HG02840 (cell line): ENCODE measurements around the gene GPR55.

Experiments used
- ATAC-seq: cut with Tn5 transposase; IDR thresholded peaks from one replicate; pipeline ENCODE4 v1.9.1; 2021; ENCODE audit warnings: mild to moderate bottlenecking, moderate library complexity, moderate number of reproducible peaks; ENCODE audit not compliant: unreplicated experiment, low FRiP score

The GPR55 gene

DNA sequence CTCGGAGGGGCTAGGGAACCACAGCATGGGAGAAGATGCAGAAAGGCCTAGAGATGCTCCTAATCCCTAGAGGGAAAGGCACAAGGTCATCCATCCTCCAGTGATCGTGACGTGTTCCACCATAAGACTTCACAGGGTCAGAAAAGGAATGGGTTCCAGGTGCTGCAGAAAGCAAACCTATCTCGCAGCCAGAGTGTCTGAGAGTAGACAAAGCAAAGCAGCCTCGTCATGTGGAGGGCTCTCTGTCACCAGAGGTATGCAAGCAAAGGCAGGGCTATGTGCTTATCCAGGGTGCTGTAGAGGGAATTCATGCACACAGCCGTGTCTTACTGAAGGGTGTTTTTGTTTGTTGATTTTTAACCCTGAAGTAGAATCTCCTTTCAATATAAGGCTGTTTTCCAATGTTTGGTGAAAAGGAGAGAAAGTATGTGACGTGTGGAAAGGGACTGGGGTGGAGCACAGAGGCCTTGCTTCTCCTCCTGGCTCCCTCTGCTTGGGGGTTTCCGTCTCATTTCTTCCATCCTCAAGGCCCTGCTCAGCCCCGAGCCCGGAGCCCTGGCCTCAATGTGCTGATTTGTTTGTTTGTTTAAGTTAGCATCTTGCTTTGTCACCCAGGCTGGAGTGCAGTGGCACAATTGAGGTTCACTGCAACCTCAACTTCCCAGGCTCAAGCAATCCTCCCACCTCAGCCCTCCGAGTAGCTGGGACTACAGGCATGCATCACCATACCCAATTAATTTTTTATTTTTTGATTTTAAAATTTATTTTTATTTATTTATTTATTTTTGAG lies 3.0 kb downstream of the GPR55 start:
- ATAC-seq, result no peak

DNA sequence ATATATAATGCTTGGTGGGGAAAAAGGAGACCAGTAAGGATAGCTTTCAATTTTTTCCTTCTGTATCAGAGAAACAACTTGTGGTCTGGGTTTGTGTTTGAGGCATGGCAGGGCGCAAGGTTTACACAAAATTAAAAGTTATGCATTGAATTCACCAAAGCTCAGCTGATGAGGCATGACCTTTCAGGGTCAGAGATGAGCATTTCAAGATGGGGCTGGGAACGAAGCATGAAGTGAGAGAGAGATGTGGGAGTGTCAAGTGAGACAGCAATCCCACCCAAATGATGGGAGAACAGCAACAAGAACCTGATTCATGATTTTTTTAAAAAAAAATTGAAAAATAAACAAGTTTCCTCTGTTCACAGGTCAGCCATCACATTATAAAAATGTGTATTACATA lies 4.9 kb downstream of the GPR55 start:
- no peak for ATAC-seq

DNA sequence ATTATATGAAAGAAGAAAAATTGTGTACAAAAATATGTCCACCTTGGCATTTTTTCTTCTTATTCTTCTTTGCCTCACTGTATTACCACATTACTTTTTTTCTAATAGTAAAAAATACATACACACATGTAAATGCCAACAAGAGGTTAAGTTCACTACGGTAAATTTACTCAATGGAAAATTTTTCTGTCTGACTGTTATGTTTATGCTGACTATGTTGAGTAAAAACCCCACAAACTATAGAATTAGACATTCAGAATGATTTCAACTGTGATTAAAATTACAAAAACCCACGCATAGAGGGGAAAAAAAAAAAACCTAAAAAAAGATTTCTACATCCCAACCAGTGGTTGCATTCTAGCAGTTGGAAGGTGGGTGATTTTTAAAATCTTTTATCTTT lies 5.4 kb downstream of the GPR55 start:
- ATAC-seq, result no peak

DNA sequence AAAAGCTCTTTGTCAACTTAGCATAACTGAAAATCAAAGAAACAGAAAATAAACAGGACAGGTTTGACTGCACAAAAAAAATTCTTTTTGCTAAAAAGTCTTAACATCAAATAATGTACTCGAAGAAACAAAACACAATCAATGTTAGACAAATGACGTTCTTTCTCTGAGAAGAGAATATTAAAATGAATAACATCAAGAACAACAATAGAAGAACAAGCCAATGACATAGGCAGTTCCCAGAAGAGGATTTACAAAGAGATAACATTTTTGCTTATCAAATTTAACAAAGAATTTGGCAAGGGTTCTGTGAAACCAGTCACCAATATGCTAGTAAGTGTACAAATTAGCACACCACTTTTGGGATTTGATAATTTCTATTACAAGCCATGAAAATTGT lies 5.8 kb downstream of the GPR55 start:
- no peak for ATAC-seq

DNA sequence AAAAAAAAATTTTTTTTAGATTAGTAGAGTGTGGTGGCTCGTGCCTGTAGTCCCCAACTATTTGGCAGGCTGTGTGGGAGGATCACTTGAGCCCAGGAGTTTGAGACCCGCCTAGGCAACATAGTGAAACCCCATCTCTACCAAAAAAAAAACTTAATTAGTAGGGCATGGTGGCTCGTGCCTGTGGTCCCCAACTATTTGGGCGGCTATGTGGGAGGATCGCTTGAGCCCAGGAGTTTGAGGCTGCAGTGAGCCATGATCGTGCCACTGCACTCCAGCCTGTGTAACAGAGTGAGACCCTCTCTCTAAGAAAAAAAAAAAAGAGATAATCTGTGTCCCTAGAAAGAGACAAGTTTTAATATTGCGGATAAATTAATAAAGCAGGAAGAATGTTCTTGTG lies 8.8 kb downstream of the GPR55 start:
- no peak for ATAC-seq

DNA sequence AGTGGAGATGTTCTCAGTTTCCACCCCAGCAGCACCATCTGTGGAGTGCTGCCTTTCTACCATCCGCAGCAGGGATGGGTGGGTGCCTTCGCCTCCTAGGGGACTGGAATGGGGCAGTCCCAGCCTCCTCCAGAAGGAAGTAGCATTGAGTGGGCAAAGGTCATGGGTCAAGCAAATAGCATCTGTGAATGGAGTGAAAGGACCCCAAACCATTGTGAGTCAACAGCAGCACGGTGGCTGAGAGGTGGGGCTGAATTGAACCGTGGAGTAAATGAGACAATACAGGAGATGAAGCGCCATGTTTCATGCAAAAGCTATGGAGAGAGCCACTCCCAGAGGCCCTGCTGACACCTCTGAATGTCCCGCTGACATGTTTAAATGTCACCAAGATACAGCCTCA lies 9.7 kb downstream of the GPR55 start:
- ATAC-seq, result no peak

DNA sequence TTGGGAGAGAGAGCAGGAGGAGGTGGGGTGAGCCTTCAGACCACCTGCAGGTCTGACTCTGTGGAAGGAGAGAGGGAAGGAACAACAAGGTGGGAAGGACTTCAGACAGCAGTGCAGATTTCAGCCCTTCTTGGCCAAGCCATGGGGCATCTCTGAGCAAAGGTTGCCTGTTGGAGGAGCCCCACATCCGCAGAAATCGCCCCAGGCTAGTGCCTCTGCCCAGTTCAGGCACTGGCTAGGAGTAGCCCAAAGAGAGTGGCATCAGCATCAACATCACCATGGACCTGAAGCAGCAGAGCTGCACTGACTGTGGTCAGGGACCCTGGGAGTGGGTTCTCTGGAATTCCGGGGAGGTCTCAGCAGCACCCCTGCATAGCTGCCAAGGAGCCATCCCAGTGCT lies 10.2 kb downstream of the GPR55 start:
- no peak for ATAC-seq

DNA sequence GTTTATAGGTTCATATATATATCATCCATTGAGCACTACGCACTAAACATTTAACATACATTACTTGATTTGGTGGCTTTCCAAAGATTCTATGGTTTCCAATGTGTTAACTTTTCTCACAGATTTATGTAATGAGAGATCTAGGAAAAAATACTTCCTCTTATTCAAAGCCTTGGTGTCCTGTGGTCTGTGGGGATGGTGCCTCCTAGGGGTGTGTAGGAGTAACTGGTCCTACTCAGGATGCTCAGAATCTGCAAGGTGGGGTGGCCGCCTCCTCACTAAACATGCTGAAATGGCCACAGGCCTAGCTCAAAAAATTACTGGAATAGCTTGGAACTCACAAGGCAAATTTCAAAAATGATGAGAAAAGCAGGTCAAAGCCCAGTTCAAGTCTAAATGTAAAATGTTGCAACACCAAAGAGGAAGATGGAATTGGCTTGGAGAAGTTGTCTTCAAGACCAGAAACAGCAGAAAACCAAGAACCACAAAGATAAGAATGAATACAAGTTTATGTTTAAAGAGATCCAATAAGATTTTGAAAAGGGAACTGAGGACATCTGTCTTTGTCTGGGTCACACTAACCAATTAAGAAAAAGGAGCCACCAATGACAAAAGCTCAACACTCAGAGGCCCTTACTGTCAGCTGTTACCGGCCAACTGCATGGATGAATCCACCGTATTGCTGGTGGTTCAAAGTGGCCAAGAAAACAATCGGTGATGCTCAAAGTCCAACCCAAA lies 11.5 kb downstream of the GPR55 start:
- no peak for ATAC-seq

DNA sequence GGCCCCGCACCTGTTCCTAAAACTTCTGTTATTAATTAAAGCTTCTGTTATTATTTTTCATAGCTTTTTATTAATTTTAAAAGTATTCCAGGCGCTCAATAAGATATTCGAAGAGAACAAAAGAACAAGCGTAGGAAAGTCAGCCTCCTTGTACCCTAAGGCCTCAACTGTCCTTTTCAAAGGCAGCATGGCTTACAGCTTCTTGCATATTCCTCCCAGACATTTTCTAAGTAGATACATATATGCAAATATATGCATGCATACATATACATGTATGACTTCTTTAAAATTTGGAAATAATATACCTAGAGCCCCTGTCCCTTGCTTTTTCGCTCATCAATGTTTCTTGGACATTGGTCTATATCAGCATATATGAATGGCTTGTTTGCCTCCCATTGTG lies 12.3 kb downstream of the GPR55 start:
- no peak for ATAC-seq

DNA sequence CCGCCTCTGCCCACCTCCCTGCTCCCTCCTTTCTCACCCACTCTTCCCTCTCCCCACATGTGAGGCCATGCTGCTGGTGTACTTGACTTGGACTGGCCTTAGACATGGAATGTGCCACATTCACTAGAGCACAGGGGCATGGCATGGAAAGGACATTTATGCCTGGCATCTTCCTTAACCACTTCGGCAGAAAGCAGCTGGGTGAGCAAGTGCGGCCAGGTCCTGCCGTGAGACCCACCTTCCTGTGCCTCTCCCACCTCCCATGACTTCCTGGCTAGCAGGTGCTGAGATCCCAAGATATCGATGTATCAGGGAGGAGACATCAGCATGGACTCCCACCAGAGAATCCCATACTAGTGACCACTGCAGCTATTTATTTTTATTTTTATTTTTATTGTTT lies 13.0 kb downstream of the GPR55 start:
- no peak for ATAC-seq

DNA sequence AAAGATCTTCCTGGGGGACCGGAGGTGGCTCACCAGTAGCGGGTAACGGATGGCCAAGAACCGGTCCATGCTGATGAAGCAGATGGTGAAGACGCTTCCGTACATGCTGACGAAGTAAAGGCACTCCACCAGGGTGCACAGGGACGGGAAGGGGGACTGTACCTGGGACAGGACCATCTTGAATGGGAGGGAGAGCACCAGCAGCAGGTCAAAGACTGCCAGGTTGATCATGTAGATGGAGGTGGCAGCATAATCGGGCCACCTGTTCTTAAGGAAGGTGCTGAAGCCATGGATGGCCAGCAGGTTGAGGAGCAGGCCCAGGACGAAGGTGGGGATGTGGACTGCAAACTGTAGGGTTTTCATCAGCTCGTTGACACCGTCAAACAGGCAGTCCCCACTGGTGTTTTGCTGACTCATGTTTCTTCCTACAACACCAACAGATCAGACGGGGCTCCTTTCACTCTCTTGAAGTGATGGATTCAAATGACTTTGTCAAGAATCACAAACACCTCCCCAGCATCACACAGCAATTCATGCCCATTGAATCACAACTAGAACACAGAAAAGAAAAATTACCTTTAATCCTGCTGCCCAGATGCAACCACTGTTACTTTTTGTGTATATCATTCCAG lies 14.4 kb downstream of the GPR55 start:
- no peak for ATAC-seq

DNA sequence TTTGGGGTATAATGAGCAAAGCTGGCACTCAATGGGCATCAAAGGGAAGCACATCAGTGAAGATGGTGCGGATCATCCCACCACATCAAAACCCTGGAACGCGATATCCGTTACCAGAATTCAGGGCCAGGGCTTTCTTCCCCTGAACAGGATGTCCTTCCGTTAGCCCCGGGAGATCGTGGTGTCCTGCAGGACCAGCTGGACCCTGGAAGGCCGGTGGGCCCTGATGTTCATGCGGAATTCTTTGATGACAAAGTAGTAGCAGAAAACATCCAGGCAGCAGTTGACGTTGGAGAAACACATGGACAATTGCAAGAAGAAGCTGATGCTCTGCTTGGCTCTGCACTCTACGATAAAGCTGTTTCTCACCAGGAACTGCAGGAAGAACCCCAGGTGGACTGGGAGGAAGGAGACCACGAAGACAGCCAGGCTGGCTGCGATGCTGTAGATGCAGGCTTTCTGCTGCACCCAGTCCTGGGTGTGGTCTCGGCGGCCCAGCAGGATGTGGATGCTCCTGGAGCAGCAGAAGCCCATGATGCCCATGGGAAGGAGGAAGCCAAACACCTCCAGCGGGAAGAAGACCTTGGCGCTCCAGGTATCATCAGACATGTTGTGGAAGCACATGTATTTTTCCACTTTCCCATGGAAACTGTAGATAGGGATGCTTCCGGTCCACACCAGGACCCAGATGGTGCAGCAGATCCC lies 15.0 kb downstream of the GPR55 start:
- no peak for ATAC-seq

DNA sequence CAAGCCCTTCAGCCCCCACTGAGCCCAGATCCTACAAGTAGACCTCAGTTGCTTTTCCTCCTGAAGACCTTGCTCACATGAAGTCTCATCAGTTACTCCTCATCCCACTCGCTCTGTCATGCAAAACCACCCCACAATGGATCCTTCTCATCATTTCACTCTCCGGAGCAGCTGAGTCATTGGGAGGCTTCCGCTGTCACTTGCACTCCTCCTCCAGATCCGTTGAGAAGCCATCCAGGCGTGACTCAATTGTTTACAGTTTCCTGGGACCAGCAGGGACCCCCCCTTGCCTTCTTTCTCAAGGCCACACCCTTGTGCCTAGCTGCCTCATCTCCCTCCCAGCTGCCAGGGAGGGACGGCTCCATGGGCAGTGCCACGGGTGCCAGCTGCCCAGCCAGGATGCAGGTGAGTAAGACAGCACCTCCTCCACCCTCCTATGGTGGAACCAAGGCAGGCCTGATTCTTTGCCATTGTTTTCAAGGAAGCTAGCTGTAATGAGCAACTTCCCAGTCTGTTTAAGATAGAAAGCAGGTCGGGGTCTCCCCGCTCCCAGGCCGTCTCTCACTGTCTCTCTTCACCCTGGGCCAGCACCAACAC lies 16.3 kb downstream of the GPR55 start:
- no peak for ATAC-seq

DNA sequence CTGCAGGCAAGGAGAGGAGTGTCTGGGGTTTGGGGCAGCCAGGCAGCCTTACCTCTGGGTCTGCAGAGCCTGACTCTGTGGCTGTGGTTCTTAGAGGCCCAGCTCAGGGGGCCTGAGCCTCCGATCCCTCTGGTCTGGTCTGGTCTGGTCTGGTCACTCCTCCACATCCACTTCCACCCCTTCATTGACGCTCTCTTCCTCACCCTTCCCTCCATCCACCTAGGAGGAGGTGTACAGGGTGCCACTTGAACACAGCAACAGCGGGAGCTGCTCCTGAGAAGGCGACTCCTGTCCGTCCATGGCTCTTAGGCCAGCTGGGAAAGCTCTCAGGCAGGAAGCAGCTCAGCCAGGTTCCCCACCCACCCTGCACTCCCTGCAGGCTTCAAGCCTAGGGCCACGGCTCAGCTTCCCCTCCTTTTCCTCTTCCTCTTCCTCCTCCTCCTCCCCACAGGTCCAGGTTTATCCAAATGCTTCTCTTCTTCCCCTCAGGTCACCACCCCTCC lies 16.9 kb downstream of the GPR55 start:
- ATAC-seq, result no peak

DNA sequence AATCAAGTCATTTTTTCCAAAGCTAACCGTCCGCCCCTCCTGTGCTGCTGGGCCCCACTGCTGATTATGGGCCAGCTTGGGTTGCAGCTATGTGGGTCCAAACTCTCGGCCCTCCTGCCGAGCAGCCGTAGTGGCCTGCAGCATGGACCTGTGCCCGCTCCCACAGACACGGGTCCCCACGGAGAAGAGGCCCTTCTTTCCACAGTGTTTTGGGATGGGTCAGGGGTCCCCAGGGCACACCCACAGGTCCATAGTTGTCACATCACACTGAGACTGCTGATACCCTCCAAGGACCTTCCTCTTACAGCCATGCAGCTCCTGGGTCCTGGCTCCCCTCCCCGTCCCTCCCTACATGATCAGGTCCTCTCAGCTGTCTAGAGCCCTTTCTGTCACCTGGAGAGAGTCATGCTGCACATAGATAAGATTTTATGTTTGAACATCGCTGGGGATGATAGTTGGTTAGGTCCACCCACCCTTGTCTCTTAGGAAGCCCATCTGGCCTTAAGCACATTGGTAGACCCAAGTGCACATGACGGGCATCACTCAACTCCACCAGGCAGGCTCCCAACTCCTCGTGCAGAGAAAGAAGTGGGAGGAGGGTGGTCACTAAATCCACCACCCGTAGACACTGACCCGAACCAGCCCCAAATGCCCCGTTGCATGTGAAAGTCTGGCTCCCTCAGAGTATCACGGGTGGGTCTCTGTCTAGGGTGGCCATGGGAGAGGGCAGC lies 17.5 kb downstream of the GPR55 start:
- no peak for ATAC-seq

DNA sequence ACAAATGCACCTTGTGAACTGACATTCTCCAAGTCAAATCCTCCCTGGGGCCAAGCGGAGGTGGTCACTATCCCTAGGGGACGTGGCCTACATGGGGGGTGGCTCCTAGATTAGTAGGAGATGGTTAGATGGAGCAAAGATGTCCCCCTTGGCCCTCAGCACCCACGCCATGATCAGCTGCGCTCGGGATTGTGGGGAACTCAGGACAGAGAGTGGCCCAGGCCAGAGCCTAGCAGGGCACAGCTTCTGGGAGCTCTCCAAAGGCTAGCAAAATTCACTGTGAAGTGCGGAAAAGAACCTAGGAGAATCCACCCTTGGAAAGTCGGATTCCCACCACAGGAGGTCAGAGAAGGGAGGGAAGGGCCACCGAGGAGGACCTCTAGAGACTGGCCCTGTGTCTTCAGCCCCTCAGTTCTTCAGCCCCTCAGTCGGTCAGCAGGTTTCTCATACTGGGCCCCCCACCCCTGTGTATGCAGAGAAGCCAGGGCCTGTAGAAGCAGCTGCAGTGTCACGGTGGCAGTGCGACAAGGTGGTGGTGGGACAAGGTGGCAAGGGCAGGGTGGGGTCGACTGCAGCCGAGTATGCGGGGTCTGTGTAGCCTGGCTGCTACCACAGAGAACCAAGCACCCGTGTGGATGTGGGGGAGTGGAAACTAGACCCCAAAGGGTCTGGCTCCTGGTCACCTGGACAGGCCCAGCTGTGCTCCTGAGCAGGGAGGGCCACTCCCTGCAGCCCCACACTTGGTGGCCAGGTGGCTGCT lies 18.4 kb downstream of the GPR55 start:
- ATAC-seq, result no peak

DNA sequence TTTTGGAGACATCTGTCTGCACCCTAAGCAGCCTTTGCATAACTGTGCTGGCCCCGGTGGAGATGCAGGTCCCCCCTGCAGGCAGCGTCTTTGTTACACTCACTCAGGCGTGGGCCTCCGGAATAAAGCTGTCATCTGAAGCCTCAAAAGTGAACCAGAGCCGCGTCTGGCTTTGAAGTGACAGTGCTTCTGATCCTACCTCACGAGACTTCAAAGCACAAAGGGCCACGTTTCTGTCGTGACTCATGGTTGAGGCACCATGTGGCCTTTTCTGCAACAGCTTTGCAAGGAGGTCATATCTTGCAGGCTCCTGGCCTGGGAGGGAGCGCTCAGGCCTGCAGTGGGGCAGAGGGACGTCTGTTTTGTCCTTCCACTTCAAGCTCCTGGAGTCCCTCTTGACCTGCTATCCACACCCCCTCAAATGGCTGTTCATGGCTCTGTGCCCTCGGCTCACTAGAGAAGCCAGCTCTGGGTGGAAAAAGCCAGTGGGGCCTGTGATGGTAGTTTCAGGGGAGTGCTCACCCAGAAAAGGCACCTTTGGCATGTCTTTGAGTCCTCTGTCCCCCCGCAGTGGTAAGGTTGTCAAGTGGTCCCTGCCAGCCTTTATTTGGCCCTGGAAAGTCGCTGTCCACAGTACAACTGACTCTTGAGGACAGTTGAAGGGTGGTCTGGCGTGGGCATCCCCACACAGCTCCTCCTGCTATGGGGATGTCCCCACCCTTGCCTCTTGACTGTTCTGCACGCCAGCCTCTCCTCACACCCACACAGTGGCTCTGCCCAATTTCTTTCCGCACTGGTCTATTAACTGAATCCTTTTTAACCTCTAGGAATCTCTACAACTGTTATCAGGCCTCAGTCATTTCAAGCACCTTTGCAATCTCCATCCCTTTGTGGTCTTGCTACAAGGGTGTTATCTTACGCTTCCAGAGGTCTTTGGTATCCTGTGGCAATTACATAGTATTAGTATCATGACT lies 19.3 kb downstream of the GPR55 start:
- ATAC-seq, result no peak

DNA sequence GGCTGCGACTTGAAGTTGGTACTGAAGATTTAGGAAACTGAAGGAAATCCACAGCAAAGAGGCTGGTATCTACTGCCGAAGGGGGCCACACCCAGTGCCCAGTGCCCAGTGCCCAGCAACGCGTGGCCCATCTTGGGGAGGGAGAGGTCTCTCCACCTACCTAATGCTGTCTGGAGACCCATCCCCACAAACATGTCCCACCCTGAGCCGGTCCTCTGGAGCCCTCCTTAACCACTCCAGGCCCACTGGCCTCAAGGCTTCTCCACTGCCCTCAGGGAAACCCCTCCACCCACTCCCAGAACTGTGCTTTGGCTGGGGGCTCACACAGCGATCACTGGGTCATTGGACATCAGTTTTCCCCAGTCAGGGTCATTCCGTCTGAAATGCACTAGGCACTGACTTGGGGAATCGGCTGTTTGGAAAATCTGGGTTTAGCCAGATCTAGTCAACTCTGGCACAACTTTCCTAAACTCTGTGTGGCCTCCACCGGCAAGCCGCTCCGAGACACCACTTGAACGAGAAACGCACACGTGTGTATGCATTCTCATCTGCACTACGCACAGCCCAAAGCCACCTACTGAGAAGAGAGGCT lies 20.1 kb downstream of the GPR55 start:
- ATAC-seq, result no peak
